Gastrocnemius medialis (tissue), 4 donors: ENCODE measurements around the gene HPN.
"Not testable (repeated sequence)": the region's sequence is repeated elsewhere in the genome, so short reads cannot be mapped to it uniquely, and the experiment has no call there.

Experiments
- CTCF ChIP-seq, 5 experiments: fragments of 450-650 bp in 3 of 5; fragments of 200-600 bp in 2 of 5; sonication (generic) in 2 of 5; IDR thresholded peaks in 4 of 5; conservative IDR thresholded peaks in 1 of 5; 1 replicate in 4 of 5; 2 replicates in 1 of 5; pipeline ENCODE4 v1.5.1; 2016 to 2019; ENCODE audit warnings: antibody characterized with exemption in 5 of 5, mild to moderate bottlenecking in 3 of 5, moderate library complexity in 3 of 5
- POLR2A ChIP-seq, 2 donors: fragments of 450-650 bp; IDR thresholded peaks; one replicate each; pipeline ENCODE4 v1.6.1; 2017; ENCODE audit warnings: antibody characterized with exemption in 2 of 2, mild to moderate bottlenecking in 2 of 2, moderate library complexity in 2 of 2

DNA sequence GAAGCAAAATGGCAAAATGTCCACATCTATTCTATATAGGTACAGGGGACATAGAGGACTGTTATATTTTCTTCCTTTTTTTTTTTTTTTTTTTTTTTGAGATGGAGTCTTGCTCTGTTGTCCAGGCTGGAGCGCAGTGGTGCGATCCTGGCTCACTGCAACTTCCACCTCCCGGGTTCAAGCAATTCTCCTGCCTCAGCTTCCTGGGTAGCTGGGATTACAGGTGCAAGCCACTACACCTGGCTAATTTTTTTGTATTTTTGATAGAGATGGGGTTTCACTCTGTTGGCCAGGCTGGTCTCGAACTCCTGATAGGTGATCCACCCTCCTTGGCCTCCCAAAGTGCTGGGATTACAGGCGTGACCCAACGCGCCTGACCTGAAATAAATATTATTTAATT is 43.3 kb upstream of the HPN start:
- not testable (repeated sequence) for TF ChIP-seq CTCF (IDR thresholded peaks at IDR 0.05 in 4 of 5, conservative IDR thresholded peaks at IDR 0.05 in 1 of 5); POLR2A (IDR thresholded peaks at IDR 0.05)
